NOMO-1 treated with DMSO at 0.1 percent for 48 hours (cell line): ENCODE measurements around the gene IL2RA.
A peak's percentile ranks its signal among the peaks of the same experiment; 100 is the strongest.
"Not testable (repeated sequence)": the region's sequence is repeated elsewhere in the genome, so short reads cannot be mapped to it uniquely, and the experiment has no call there.

ENCODE experiments used
- DNase-seq: peaks from one replicate; lab custom pipeline; 2025; ENCODE audit not compliant: unreplicated experiment; lab: John Stamatoyannopoulos, UW

Gene IL2RA

GRCh38 chr10:6062101-6062771 lies at the start of gene IL2RA:
Gene IL2RA (minus strand): TSS chr10:6062367. CDS start chr10:6062151, 216 bp downstream.
- DNase-seq: no peak

- no peak for DNase-seq
These were observed 48.0 kb upstream of the IL2RA start for GRCh38 chr10:6110136-6110535.

- DNase-seq: no peak
These were observed 47.2 kb upstream of the IL2RA start for GRCh38 chr10:6109444-6109775.

GRCh38 chr10:6108631-6109443 lies 46.7 kb upstream of the IL2RA start:
- peak; percentile 50 for DNase-seq

GRCh38 chr10:6108072-6108471 lies 45.9 kb upstream of the IL2RA start:
- DNase-seq: no peak

GRCh38 chr10:6107616-6108015 lies 45.4 kb upstream of the IL2RA start:
- not testable (repeated sequence) for DNase-seq

- no peak for DNase-seq
These were observed 41.4 kb upstream of the IL2RA start for GRCh38 chr10:6103591-6103990.

- no peak for DNase-seq
These were observed 40.0 kb upstream of the IL2RA start for GRCh38 chr10:6102128-6102527.

GRCh38 chr10:6101181-6101580 lies 39.0 kb upstream of the IL2RA start:
- no peak for DNase-seq

GRCh38 chr10:6100370-6100769 lies 38.2 kb upstream of the IL2RA start:
- DNase-seq: no peak

GRCh38 chr10:6098156-6098555 lies 36.0 kb upstream of the IL2RA start:
- no peak for DNase-seq

- DNase-seq: no peak
These were observed 34.9 kb upstream of the IL2RA start for GRCh38 chr10:6097063-6097462.

GRCh38 chr10:6095810-6096570 lies 33.8 kb upstream of the IL2RA start:
- DNase-seq: no peak

- DNase-seq: no peak
These were observed 30.6 kb upstream of the IL2RA start for GRCh38 chr10:6092731-6093130.

GRCh38 chr10:6091630-6092029 lies 29.5 kb upstream of the IL2RA start:
- DNase-seq: no peak

- DNase-seq: peak; percentile 34
These were observed 27.4 kb upstream of the IL2RA start for GRCh38 chr10:6089334-6090219.

- DNase-seq: peak; percentile 95
These were observed 26.7 kb upstream of the IL2RA start, which contains the start of gene RBM17 for GRCh38 chr10:6088721-6089333. Gene RBM17 (plus strand): TSS chr10:6089034. CDS start chr10:6097066, 8,032 bp downstream.

GRCh38 chr10:6086375-6087233 lies 24.4 kb upstream of the IL2RA start:
- peak; percentile 86 for DNase-seq
